Gastrocnemius medialis (tissue), 4 donors: ENCODE results near the gene ZSWIM4. TPM values are rescaled to one million over a fixed set of nuclear protein-coding genes. Genes with fewer than 3 reads are reported as not detected.

ENCODE experiments used
- ATAC-seq, 2 donors: fragments of 150-250 bp; one replicate each; pipeline ENCODE4 v1.9.1; 2016
- DNase-seq, 2 donors: peaks; one replicate each; pipeline ENCODE4 v3.0.0-alpha.2; 2019
- H3K27ac ChIP-seq, 4 donors: fragments of 200-600 bp; sonication (generic); 1 replicate in 1 of 4; 2 replicates in 3 of 4; pipeline ENCODE4 v1.5.1; 2016 to 2018; ENCODE audit warnings: mild to moderate bottlenecking in 2 of 4, moderate library complexity in 1 of 4
- H3K27me3 ChIP-seq, 3 donors: fragments of 200-600 bp; sonication (generic) in 2 of 3; 1 replicate in 1 of 3; 2 replicates in 2 of 3; pipeline versions ENCODE4 v1.5.1 to v1.6.0; 2016 to 2019; ENCODE audit warnings: mild to moderate bottlenecking in 1 of 3, moderate library complexity in 1 of 3
- H3K36me3 ChIP-seq, 2 donors: fragments of 200-600 bp; sonication (generic) in 1 of 2; one replicate each; pipeline ENCODE4 v1.5.1; 2017 to 2018
- H3K4me1 ChIP-seq, 2 donors: fragments of 200-600 bp; sonication (generic) in 1 of 2; one replicate each; pipeline ENCODE4 v1.5.1; 2016 to 2017; ENCODE audit warnings: mild to moderate bottlenecking in 2 of 2
- H3K4me3 ChIP-seq, 4 donors: fragments of 200-600 bp; sonication (generic) in 3 of 4; 1 replicate in 1 of 4; 2 replicates in 3 of 4; pipeline ENCODE4 v1.5.1; 2016 to 2019; ENCODE audit warnings: mild to moderate bottlenecking in 2 of 4
- H3K9me3 ChIP-seq, 3 donors: fragments of 200-600 bp; sonication (generic) in 2 of 3; 1 replicate in 1 of 3; 2 replicates in 2 of 3; pipeline ENCODE4 v1.5.1; 2016 to 2019
- POLR2A ChIP-seq, 2 donors: fragments of 450-650 bp; IDR thresholded peaks; one replicate each; pipeline ENCODE4 v1.6.1; 2017; ENCODE audit warnings: antibody characterized with exemption in 2 of 2, mild to moderate bottlenecking in 2 of 2, moderate library complexity in 2 of 2
- in situ Hi-C, 4 donors: fragments of 200-750 bp; cut with MboI; loops; one replicate each; pipeline versions ENCODE4 v1.15.0 to v1.8.0; 2017; ENCODE audit warnings: low sequenced_read_pairs in 4 of 4
- intact Hi-C: fragments of 100-400 bp; cut with DNase I; formaldehyde crosslinking; loops from one replicate; pipeline ENCODE4 v1.15.1; 2023; ENCODE audit warnings: low total_unique reads
- total RNA-seq, 4 donors: library from RNA; depleted of rRNA; stranded (reverse); fragments of >200 nt; gene quantifications; one replicate each; pipeline versions ENCODE4 v1.1.0 to v1.2.3, GENCODE V29; 2016
- TF ChIP-seq, protein P1 (sequence below), 5 experiments: fragments of 450-650 bp in 3 of 5; fragments of 200-600 bp in 2 of 5; sonication (generic) in 2 of 5; IDR thresholded peaks in 4 of 5; conservative IDR thresholded peaks in 1 of 5; 1 replicate in 4 of 5; 2 replicates in 1 of 5; pipeline ENCODE4 v1.5.1; 2016 to 2019; ENCODE audit warnings: antibody characterized with exemption in 5 of 5, mild to moderate bottlenecking in 3 of 5, moderate library complexity in 3 of 5

The ZSWIM4 gene
- total RNA-seq, 4 donors from 2014 or later: 3.9 to 6.3 (median 5.0) TPM

DNA sequence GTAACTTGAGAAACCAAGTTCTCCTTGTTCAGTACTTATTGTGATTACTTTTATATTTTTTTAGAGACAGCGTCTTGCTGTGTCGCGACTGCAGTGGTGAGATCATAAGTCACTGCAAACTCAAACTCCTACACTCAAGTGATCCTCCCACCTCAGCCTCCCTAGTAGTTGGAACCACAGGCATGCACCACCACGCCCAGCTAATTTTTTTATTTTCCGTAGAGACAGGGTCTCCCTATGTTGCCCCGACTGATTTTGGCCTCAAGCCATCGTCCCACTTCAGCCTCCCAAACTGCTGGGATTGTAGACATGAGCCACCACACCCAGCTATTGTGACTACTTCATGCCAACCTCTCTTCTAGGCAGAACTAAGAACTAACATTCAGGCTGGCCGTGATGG lies 12.7 kb upstream of the ZSWIM4 start:
- Histone ChIP-seq H3K27me3 (peaks cover 0 to 16% (median 8%) of the 10 kb centered on the region in 3 donors), H3K4me1 (peaks cover 11 to 14% of the 10 kb centered on the region in 2 donors), H3K4me3 (no peak overlapping the region), H3K36me3 (peaks cover 0 to 17% of the 10 kb centered on the region in 2 donors), H3K27ac (no peak overlapping the region), H3K9me3 (no peaks in the 10 kb centered on the region)
- intact Hi-C loops: no loop called here
- in situ Hi-C loops: loop anchor here in 2 of 4 donors (5.0 to 10.0 kb wide), 3 partner anchors 72 to 302 kb away; partner anchors contain the start of gene C19orf67 (in 1 of the 2)
- DNase-seq: no peak
- ATAC-seq: no peak
- no peak for TF ChIP-seq POLR2A (IDR thresholded peaks at IDR 0.05)
- TF ChIP-seq, protein P1, sequence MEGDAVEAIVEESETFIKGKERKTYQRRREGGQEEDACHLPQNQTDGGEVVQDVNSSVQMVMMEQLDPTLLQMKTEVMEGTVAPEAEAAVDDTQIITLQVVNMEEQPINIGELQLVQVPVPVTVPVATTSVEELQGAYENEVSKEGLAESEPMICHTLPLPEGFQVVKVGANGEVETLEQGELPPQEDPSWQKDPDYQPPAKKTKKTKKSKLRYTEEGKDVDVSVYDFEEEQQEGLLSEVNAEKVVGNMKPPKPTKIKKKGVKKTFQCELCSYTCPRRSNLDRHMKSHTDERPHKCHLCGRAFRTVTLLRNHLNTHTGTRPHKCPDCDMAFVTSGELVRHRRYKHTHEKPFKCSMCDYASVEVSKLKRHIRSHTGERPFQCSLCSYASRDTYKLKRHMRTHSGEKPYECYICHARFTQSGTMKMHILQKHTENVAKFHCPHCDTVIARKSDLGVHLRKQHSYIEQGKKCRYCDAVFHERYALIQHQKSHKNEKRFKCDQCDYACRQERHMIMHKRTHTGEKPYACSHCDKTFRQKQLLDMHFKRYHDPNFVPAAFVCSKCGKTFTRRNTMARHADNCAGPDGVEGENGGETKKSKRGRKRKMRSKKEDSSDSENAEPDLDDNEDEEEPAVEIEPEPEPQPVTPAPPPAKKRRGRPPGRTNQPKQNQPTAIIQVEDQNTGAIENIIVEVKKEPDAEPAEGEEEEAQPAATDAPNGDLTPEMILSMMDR (IDR thresholded peaks at IDR 0.05 in 4 of 5, conservative IDR thresholded peaks at IDR 0.05 in 1 of 5): no peak

GRCh38 chr19:13783565-13784500 lies 11.4 kb upstream of the ZSWIM4 start:
- Histone ChIP-seq H3K4me1 (peaks cover 12 to 14% of the 10 kb centered on the region in 2 donors), H3K9me3 (no peaks in the 10 kb centered on the region), H3K36me3 (peaks cover 0 to 5% of the 10 kb centered on the region in 2 donors), H3K4me3 (no peak overlapping the region), H3K27me3 (peaks cover 0 to 19% (median 8%) of the 10 kb centered on the region in 3 donors), H3K27ac (no peak overlapping the region)
- TF ChIP-seq, protein P1 (IDR thresholded peaks at IDR 0.05 in 4 of 5, conservative IDR thresholded peaks at IDR 0.05 in 1 of 5): no peak
- TF ChIP-seq POLR2A (IDR thresholded peaks at IDR 0.05): no peak
- DNase-seq: no peak
- intact Hi-C loops (no loop called here), in situ Hi-C loops (loop anchor here in 2 of 4 donors (5.0 to 10.0 kb wide), 3 partner anchors 71 to 301 kb away; partner anchors contain the start of gene C19orf67 (in 1 of the 2))
- no peak for ATAC-seq

DNA sequence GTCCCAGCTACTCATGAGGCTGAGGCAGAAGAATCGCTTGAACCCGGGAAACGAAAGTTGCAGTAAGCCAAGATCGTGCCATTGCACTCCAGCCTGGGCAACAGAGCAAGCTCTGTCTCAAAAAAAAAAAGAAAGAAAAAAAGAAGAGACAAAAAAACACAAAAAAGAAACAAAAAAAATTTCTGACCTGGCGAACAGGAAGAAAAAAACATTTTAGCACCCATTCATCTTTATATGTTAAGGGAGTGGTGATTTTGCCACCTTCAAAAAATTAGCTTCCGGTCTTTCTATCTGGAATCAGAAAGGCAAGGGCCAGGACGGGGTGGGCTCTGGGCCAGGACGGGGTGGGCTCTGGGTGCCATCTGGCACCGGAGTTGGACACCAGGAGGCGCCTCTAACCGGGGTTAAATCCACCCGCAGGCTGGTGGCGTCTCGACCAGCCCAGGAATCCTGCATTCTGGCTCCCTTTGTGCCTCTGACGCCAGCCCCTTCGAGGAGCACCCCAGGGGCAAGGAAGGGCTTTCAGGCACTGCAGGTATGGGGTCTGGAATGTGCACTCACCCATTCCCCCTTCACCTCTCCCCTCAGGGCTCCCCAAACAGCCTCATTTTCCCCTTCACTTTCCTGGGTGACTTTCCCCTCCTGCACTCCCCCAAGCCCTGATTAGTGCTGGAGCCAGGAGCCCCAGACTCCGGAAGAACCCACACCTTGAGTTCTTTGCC lies 10.4 kb upstream of the ZSWIM4 start:
- ATAC-seq: peak; percentile 72 to 74
- peak; percentile 36 to 62 for DNase-seq
- Histone ChIP-seq H3K27ac (no peak overlapping the region), H3K4me1 (peaks cover 12 to 14% of the 10 kb centered on the region in 2 donors), H3K36me3 (no peaks in the 10 kb centered on the region), H3K4me3 (peak overlapping the region; percentile 10 to 39 (median 33)), H3K27me3 (peaks cover 0 to 19% (median 8%) of the 10 kb centered on the region in 3 donors), H3K9me3 (no peaks in the 10 kb centered on the region)
- no peak for TF ChIP-seq POLR2A (IDR thresholded peaks at IDR 0.05)
- TF ChIP-seq, protein P1 (IDR thresholded peaks at IDR 0.05 in 4 of 5, conservative IDR thresholded peaks at IDR 0.05 in 1 of 5): peak; percentile 56 to 80 (median 74)
- in situ Hi-C loops (loop anchor here in 3 of 4 donors (5.0 to 10.0 kb wide), 3 partner anchors 70 to 300 kb away; partner anchors contain the start of gene C19orf67 (in 1 of the 3)), intact Hi-C loops (loop anchor here (1.0 kb wide), 1 partner anchor 77 kb away; no protein-coding TSS in a partner anchor)

DNA sequence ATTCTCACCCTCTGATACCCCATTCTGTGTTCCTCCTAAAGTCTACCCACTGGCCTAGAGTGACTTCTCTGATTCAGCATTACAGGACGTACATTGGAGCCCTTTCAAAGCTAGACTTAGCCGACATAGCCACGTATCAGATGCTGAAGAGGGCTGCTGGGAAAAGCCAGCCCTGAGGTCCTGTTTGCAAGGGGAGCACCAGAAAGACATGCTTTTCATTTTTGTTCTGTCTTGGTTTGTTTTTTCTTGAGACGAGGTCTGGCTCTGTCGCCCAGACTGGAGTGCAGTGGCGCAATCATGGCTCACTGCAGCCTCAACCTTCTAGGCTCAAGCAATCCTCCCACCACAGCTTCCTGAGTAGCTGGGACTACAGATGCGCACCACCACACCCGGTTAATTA lies 6.3 kb upstream of the ZSWIM4 start:
- ATAC-seq (no peak), DNase-seq (no peak)
- peak overlapping the region in 1 of 4 donors; percentile 36 for H3K27ac ChIP-seq
- H3K9me3 ChIP-seq: no peaks in the 10 kb centered on the region
- no peaks in the 10 kb centered on the region for H3K36me3 ChIP-seq
- in situ Hi-C loops (loop anchor here in 3 of 4 donors (5.0 to 10.0 kb wide), 3 partner anchors 66 to 296 kb away; partner anchors contain the start of gene C19orf67 (in 1 of the 3)), intact Hi-C loops (no loop called here)
- peaks cover 12 to 14% of the 10 kb centered on the region in 2 donors for H3K4me1 ChIP-seq
- TF ChIP-seq, protein P1 (IDR thresholded peaks at IDR 0.05 in 4 of 5, conservative IDR thresholded peaks at IDR 0.05 in 1 of 5): no peak
- TF ChIP-seq POLR2A (IDR thresholded peaks at IDR 0.05): no peak
- H3K27me3 ChIP-seq: peaks cover 0 to 19% (median 8%) of the 10 kb centered on the region in 3 donors
- H3K4me3 ChIP-seq: no peak overlapping the region
